ENCODE data around the gene ME3.

The ME3 gene

GRCh38 chr11:86692746-86693145 lies 20.3 kb upstream of the ME3 start:
- no peak for DNase-seq

GRCh38 chr11:86692317-86692716 lies 19.9 kb upstream of the ME3 start:
- no peak for DNase-seq

GRCh38 chr11:86688398-86689179 lies 16.2 kb upstream of the ME3 start:
- no peak for DNase-seq

- DNase-seq, result no peak
Observed at GRCh38 chr11:86687185-86687778, 14.9 kb upstream of the ME3 start.

- DNase-seq, result no peak
Observed at GRCh38 chr11:86686531-86686930, 14.1 kb upstream of the ME3 start.

- no peak for DNase-seq
Observed at GRCh38 chr11:86681483-86681756, 9.0 kb upstream of the ME3 start.

GRCh38 chr11:86680716-86681482 lies 8.5 kb upstream of the ME3 start:
- no peak for DNase-seq

GRCh38 chr11:86678823-86679222 lies 6.4 kb upstream of the ME3 start:
- DNase-seq, result no peak

- DNase-seq, result no peak
Observed at GRCh38 chr11:86678296-86678695, 5.9 kb upstream of the ME3 start.

- no peak for DNase-seq
Observed at GRCh38 chr11:86676533-86677154, 4.2 kb upstream of the ME3 start.

GRCh38 chr11:86676010-86676409 lies 3.6 kb upstream of the ME3 start:
- no peak for DNase-seq

- DNase-seq, result no peak
Observed at GRCh38 chr11:86675017-86675416, 2.6 kb upstream of the ME3 start.

GRCh38 chr11:86673872-86674750 lies 1.7 kb upstream of the ME3 start:
- DNase-seq, result no peak

GRCh38 chr11:86673055-86673843 lies 833 bp upstream of the ME3 start:
- no peak for DNase-seq

- peak in 43 of 58 donors; percentile 9 to 66 (median 42) for DNase-seq
Observed at GRCh38 chr11:86671531-86672006, 847 bp downstream of the ME3 start.

- DNase-seq, result peak in 1 of 58 donors; percentile 12
Observed at GRCh38 chr11:86670911-86671310, 1.5 kb downstream of the ME3 start.

- DNase-seq, result no peak
Observed at GRCh38 chr11:86670181-86670580, 2.2 kb downstream of the ME3 start.

GRCh38 chr11:86669424-86669823 lies 3.0 kb downstream of the ME3 start:
- DNase-seq, result no peak

GRCh38 chr11:86668929-86669328 lies 3.5 kb downstream of the ME3 start:
- no peak for DNase-seq

GRCh38 chr11:86666193-86666592 lies 6.2 kb downstream of the ME3 start:
- DNase-seq, result no peak
